Ishikawa (cell line): ENCODE results near the gene BACH2.

Experiments
- CEBPB ChIP-seq: IDR thresholded peaks from 2 replicates; pipeline ENCODE4 v1.6.1; 2012
- CREB1 ChIP-seq: IDR thresholded peaks from 2 replicates; pipeline ENCODE4 v1.6.1; 2012; ENCODE audit warnings: low read depth
- EP300 ChIP-seq: IDR thresholded peaks from 2 replicates; pipeline ENCODE4 v1.6.1; 2012; ENCODE audit warnings: borderline replicate concordance
- YY1 ChIP-seq: IDR thresholded peaks from 2 replicates; pipeline ENCODE4 v1.6.1; 2012; ENCODE audit warnings: low read depth

DNA sequence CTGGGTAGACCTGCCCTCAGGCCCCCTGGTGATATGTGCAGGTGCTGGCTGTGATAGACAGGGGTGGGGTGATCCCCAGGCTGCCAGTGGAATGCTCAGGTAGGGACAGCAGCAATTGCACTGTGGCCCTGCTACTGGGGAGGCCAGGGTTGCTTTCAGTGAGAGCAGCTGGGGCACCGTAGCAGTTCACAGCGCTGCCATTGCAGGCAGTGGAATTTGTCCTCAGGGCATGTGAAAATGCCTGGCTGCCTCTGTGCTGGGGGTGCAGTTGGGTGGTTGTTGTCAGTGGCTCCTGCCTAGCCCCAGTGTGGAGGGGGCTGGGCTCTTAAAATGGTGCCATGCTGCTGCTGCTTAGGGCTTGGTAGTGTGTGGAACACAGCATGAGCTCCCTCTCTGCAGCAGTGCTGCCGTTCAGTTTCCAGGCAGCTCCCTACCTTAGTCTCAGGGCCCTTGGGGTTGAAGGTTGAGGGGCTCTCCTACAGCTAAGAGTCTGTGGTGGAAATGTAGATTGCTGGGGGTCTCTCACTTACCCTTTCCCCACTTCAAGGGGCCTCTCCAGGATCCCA lies 378.8 kb downstream of the BACH2 start:
- TF ChIP-seq EP300 (no peak), CREB1 (no peak), YY1 (no peak), CEBPB (no peak)
